HepG2 (cell line): ENCODE results near the gene RTN4RL2. TPM values are rescaled to one million over a fixed set of nuclear protein-coding genes. Genes with fewer than 3 reads are reported as not detected.

Experiments
- ATAC-seq: fragments of 200-7000 bp; cut with Tn5 transposase; 3 replicates; pipeline ENCODE4 v1.9.1; 2020; ENCODE audit warnings: mild to moderate bottlenecking, moderate library complexity
- BruUV-seq: library from RNA; stranded (reverse); fragments of 400-500 nt; replicated peaks from 2 replicates; lab custom pipeline; 2021; lab: Mats Ljungman, UMichigan
- CTCF ChIA-PET: fragments of 300-600 bp; formaldehyde crosslinking; extraction: SDS; loops from one replicate; lab custom pipeline; 2021; ENCODE audit warnings: low total read pairs, inconsistent platforms, low intra/inter-chr PET ratio; lab: Yijun Ruan, JAX
- POLR2A ChIA-PET: fragments of 350-600 bp; sonication (Branson Sonifier 250); formaldehyde crosslinking; loops from one replicate; lab custom pipeline; 2020; ENCODE audit warnings: antibody characterized with exemption, inconsistent platforms; lab: Yijun Ruan, JAX
- DNase-seq: peaks from one replicate; pipeline ENCODE4 v3.0.0-alpha.2; 2015; ENCODE audit warnings: low spot score
- FAIRE-seq: peaks from 3 replicates; lab custom pipeline; 2011; peaks lifted over from hg19 to GRCh38; lab: Jason Lieb, UNC
- H2AFZ ChIP-seq: one replicate; pipeline ENCODE4 v1.6.1; 2011; ENCODE audit warnings: low read length, inconsistent platforms
- H3K27ac ChIP-seq: fragments of 300-600 bp; 3 replicates; pipeline ENCODE4 v1.8.0; 2011; ENCODE audit warnings: mixed run types, mild to moderate bottlenecking, mixed read lengths, low read length, inconsistent platforms; ENCODE audit not compliant: insufficient read depth; ENCODE audit errors: extremely low read length
- H3K27me3 ChIP-seq, 2 experiments: fragments of 200-600 bp in 1 of 2; 2 replicates in 1 of 2; 3 replicates in 1 of 2; pipeline versions ENCODE4 v1.6.0 to v1.8.0; 2011; ENCODE audit warnings: low read length in 2 of 2, mild to moderate bottlenecking in 2 of 2, moderate library complexity in 2 of 2, inconsistent platforms in 1 of 2; ENCODE audit not compliant: insufficient read depth in 2 of 2, control insufficient read depth in 1 of 2
- H3K36me3 ChIP-seq, 2 experiments: fragments of 200-600 bp in 1 of 2; replicated peaks in 1 of 2; 2 replicates in 1 of 2; 3 replicates in 1 of 2; pipeline versions ENCODE4 v1.5.1 to v1.8.0; 2011; ENCODE audit warnings: low read length in 2 of 2, inconsistent platforms in 1 of 2; ENCODE audit not compliant: insufficient read depth in 2 of 2, control insufficient read depth in 1 of 2
- H3K4me1 ChIP-seq: 2 replicates; pipeline ENCODE4 v1.5.1; 2012; ENCODE audit warnings: low read length, inconsistent platforms; ENCODE audit not compliant: insufficient read depth
- H3K4me2 ChIP-seq: 2 replicates; pipeline ENCODE4 v1.6.0; 2011; ENCODE audit warnings: low read depth, low read length, inconsistent platforms
- H3K4me3 ChIP-seq, 3 experiments: fragments of 200-600 bp in 1 of 3; sonication (generic), shearing (Covaris generic) in 1 of 3; replicated peaks in 1 of 3; 2 replicates each; pipeline ENCODE4 v1.5.1; 2011 to 2016; ENCODE audit warnings: low read length in 3 of 3, inconsistent platforms in 2 of 3, low read depth in 2 of 3, mild to moderate bottlenecking in 2 of 3, control low read depth in 1 of 3, mixed read lengths in 1 of 3; ENCODE audit not compliant: insufficient read depth in 1 of 3
- H3K79me2 ChIP-seq: one replicate; pipeline ENCODE4 v1.6.1; 2011; ENCODE audit warnings: low read length, inconsistent platforms; ENCODE audit not compliant: insufficient read depth
- H3K9ac ChIP-seq: 2 replicates; pipeline ENCODE4 v1.6.0; 2011; ENCODE audit warnings: mild to moderate bottlenecking, low read depth, low read length, inconsistent platforms; ENCODE audit not compliant: insufficient read depth
- H3K9me3 ChIP-seq: 2 replicates; pipeline ENCODE4 v1.5.1; 2012; ENCODE audit warnings: mild to moderate bottlenecking, low read length
- H4K20me1 ChIP-seq: 2 replicates; pipeline ENCODE4 v1.6.0; 2011; ENCODE audit warnings: inconsistent platforms, mild to moderate bottlenecking, low read length, moderate library complexity; ENCODE audit not compliant: insufficient read depth
- ARNT ChIP-seq: fragments of 450-650 bp; IDR thresholded peaks from 2 replicates; pipeline ENCODE4 v1.6.1; 2017
- NR2F6 ChIP-seq, 2 experiments: IDR thresholded peaks; 2 replicates each; pipeline ENCODE4 v1.6.1; 2016; ENCODE audit warnings: antibody characterized with exemption in 1 of 2, mild to moderate bottlenecking in 1 of 2
- ZNF180 ChIP-seq: sonication (generic); formaldehyde crosslinking; IDR thresholded peaks from 2 replicates; pipeline ENCODE4 v1.4.0; 2020; ENCODE audit warnings: low read depth, missing genetic modification reagents, borderline replicate concordance
- ZNF629 ChIP-seq: sonication (generic); formaldehyde crosslinking; conservative IDR thresholded peaks from 2 replicates; pipeline ENCODE4 v1.5.0; 2020; ENCODE audit warnings: missing genetic modification reagents
- WGBS: methylation state at CpG from one replicate; pipeline ENCODE4 v1.1.6; 2017; ENCODE audit warnings: low lambda C conversion rate; 5-methylcytosine and 5-hydroxymethylcytosine counted together
- in situ Hi-C: cut with HindIII; loops from 2 replicates; pipeline ENCODE4 v1.10.0; 2017; ENCODE audit warnings: low pct_unique_long_range_greater_than_20kb; ENCODE audit not compliant: extremely low pct_ligation_motif_present
- intact Hi-C: fragments of 100-400 bp; cut with micrococcal nuclease; formaldehyde crosslinking; loops from one replicate; pipeline ENCODE4 v1.10.0; 2022; ENCODE audit not compliant: unreplicated experiment
- polyA plus RNA-seq, 8 experiments: library from polyadenylated mRNA; depleted of rRNA in 3 of 8; stranded (reverse) in 7 of 8; unstranded in 1 of 8; fragments of >200 nt; fragmentation: Illumina TruSeq in 4 of 8; extraction: Trizol in 4 of 8; gene quantifications; 2 replicates each; pipeline versions ENCODE4 v1.2.1 to v1.2.3, GENCODE V29; 2011 to 2016; ENCODE audit warnings: low read depth in 4 of 8, missing spikeins in 1 of 8, mixed read lengths in 1 of 8; ENCODE audit not compliant: insufficient read depth in 1 of 8
- total RNA-seq, 5 experiments: library from RNA; depleted of rRNA; stranded (reverse); fragments of >200 nt; fragmentation: Illumina TruSeq; extraction: Trizol; gene quantifications; 2 replicates each; pipeline ENCODE4 v1.2.3, GENCODE V29; 2016; ENCODE audit warnings: low read depth in 1 of 5
- TF ChIP-seq, protein P1 (sequence below): IDR thresholded peaks from 2 replicates; pipeline ENCODE4 v1.6.1; 2016

The RTN4RL2 gene
- total and polyA plus RNA-seq, 2 of the 13 experiments (the other 11 are each of a cell fraction or from before 2014, with no cell fraction given) = 1.3 to 4.3 TPM

DNA sequence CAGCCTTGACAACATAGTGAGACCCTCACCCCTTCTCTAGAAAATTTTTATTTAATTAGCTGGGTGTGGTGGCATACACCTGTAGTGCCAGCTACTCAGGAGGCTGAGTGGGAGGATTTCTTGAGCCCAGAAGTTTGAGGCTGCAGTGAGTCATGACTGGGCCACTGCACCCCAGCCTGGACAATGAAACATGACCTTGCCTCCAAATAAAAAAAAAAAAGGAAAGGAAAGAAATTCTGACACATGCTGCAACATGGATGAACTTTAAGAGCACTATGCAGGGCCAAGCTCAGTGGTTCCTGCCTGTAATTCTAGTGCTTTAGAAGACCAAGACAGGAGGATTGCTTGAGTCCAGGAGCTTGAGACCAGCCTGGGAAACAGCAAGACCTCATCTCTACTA, 42.2 kb upstream of the RTN4RL2 start (continued):
- no peak for TF ChIP-seq NR2F6 (IDR thresholded peaks at IDR 0.05)
- no peak for TF ChIP-seq NR2F6 (CRISPR knock-in tag; IDR thresholded peaks at IDR 0.05)
- no peak for TF ChIP-seq ZNF180 (CRISPR knock-in tag)

DNA sequence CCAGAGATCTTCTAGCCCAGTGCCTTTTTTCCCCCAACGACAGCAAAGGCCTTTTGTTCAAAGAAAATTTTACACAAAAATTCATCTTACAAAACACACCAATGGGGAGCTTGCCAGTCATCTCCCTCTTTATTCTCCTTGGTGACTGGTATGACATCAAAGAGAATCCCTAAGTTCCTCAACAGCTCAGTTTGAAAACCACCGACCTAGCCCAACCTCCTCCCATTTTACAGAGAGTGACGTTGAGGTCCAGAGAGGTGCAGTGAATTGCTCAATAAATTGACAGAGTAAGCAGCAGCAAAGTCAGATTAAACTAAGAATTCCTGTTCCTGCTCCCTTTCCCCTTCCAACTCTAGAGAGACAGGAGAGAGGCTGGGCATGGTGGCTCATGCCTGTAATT, 41.2 kb upstream of the RTN4RL2 start:
- TF ChIP-seq, protein P1, sequence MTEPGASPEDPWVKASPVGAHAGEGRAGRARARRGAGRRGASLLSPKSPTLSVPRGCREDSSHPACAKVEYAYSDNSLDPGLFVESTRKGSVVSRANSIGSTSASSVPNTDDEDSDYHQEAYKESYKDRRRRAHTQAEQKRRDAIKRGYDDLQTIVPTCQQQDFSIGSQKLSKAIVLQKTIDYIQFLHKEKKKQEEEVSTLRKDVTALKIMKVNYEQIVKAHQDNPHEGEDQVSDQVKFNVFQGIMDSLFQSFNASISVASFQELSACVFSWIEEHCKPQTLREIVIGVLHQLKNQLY (CRISPR knock-in tag) = no peak
- TF ChIP-seq ZNF629 = peak; percentile 47
- no peak overlapping the region for H2AFZ ChIP-seq
- no peak overlapping the region for H3K27ac ChIP-seq
- ChIA-PET CTCF (no interaction called here), POLR2A (no interaction called here)
- no peak overlapping the region for H3K9ac ChIP-seq
- H3K4me1 ChIP-seq = peaks cover 5% of the 10 kb centered on the region
- 11% methylated on average over 3 of the region's 3 CpGs for WGBS
- DNase-seq (no peak), FAIRE-seq (no peak), ATAC-seq (no peak)
- intact Hi-C loops (no loop called here), in situ Hi-C loops (no loop called here)
- no peaks in the 10 kb centered on the region for H4K20me1 ChIP-seq
- no peak overlapping the region for H3K4me2 ChIP-seq
- H3K36me3 ChIP-seq = no peaks in the 10 kb centered on the region
- no peaks in the 10 kb centered on the region for H3K9me3 ChIP-seq
- H3K27me3 ChIP-seq = peaks cover 0 to 9% of the 10 kb centered on the region in 2 experiments; a peak in 2 of 5 replicates
- H3K4me3 ChIP-seq = no peak overlapping the region
- no peaks in the 10 kb centered on the region for H3K79me2 ChIP-seq
- BruUV-seq = no TSS peak

DNA sequence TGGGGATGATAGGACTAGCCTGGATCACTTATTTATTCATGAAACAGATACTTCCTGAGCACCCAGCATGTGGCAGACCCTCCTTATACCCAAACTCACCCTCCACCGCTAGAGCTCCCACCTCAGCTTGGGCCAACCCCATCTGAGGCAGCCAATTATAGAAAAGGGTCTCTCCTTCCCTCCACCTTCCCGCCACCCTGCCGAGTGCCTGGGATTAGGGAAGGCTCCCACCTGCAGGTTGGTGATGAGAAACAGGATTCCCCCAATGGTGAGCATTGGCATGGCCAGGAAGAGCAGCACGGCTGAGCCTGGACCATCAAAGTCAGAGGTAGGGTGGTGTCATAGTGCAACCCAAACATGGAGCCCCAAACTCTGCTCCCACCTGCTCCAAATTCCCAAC, 39.3 kb upstream of the RTN4RL2 start:
- Histone ChIP-seq H3K9me3 (no peaks in the 10 kb centered on the region), H3K27me3 (peaks cover 0 to 6% of the 10 kb centered on the region in 2 experiments; a peak in 2 of 5 replicates), H4K20me1 (no peaks in the 10 kb centered on the region), H3K27ac (no peak overlapping the region), H3K4me1 (peaks cover 24% of the 10 kb centered on the region), H3K9ac (no peak overlapping the region), H3K36me3 (no peaks in the 10 kb centered on the region), H3K4me3 (no peak overlapping the region), H3K79me2 (no peaks in the 10 kb centered on the region), H2AFZ (no peak overlapping the region), H3K4me2 (no peak overlapping the region)
- no peak for DNase-seq
- WGBS = 69% methylated on average over 4 of the region's 4 CpGs
- POLR2A ChIA-PET = no interaction called here
- no peak for TF ChIP-seq ARNT
- in situ Hi-C loops = no loop called here
- no peak for ATAC-seq
- CTCF ChIA-PET = no interaction called here
- no TSS peak for BruUV-seq
- intact Hi-C loops = no loop called here
- FAIRE-seq = no peak
